Fibroblast of upper back skin (primary cell): ENCODE measurements around the gene ARL1.
"Not testable (repeated sequence)": the region's sequence is repeated elsewhere in the genome, so short reads cannot be mapped to it uniquely, and the experiment has no call there.

Experiments
- DNase-seq: peaks from one replicate; pipeline ENCODE4 v3.0.0-alpha.2; 2013

ARL1 gene

DNA sequence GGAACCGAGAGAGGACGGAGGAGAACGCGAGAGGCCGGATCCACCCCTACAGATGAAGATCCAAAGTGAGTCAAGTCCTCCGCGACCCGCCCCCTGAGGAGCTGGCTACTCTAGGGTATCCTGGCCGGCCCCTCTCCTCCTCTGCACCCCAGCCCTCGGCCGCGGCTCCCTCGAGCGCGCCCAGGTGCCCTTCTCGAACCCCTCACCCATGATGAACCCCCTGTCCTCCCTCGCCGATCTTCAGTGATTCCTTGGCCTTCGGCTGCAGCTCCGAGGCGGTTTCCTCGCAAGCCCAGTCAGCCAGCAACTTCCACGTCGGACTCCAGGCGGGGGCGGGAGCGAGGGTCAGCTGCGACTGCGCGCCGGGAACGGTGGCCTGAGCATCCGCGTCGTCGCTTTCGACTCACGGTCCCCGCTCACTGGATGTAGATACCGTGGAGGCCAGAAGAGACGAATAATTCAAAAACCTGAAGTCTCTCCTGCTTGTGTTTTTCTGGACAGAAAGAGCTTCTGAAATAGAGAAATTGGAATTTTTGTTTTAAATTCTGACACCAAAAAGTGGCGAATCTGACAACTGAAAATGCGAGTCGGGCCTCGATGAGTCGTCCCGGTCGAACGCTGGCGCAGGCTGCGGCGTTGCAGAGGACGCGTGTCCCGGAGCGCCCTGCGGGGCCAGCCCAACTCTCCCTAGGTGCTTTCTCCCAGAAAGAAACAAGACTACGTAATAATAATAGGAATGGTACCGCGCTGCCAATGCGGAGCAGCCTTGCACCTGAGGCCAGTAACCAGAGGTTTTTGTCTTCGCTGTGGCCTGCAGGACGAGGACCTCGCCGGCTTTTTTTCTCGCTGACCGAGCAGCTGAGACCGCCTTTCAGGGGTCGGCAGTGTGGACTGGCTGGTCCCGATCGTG is at the start of gene ARL1:
Gene ARL1 (minus strand): TSS at position 337 of the 910 bp plus-strand sequence. CDS start 127 bp downstream, at position 210.
- DNase-seq, result peak; percentile 85

- DNase-seq, result no peak
Observed at GRCh38 chr12:101455685-101456084, 48.1 kb upstream of the ARL1 start.

DNA sequence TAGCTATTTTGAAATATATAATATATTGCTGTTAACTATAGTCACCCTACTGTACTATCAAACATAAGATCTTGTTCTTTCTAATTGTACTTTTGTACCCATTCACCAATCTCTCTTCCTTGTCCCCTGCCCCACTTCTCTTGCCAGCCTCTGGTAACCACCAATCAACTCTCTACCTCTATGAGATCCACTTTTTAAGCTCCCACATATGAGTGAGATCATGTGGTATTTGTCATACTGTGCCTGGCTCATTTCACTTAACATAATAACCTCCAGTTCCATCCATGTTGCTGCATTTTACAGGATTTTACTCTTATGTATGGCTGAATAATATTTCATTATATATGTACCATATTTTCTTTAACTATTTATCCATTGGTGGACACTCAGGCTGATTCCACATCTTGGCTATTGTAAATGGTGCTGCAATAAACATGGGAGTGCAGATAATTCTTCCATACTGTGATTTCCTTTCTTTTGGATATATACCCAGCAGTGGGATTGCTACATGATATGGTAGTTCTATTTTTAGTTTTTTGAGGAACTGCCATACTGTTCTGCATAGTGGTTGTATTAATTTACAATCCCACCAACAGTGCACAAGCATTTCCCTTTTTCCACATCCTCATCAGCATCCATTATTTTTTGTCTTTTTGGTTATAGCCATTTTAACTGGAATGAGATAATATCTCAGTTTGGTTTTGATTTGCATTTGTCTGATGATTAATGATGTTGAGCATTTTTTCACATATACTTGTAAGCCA is 34.1 kb upstream of the ARL1 start:
- DNase-seq, result no peak

- no peak for DNase-seq
Observed at GRCh38 chr12:101439236-101439635, 31.7 kb upstream of the ARL1 start.

DNA sequence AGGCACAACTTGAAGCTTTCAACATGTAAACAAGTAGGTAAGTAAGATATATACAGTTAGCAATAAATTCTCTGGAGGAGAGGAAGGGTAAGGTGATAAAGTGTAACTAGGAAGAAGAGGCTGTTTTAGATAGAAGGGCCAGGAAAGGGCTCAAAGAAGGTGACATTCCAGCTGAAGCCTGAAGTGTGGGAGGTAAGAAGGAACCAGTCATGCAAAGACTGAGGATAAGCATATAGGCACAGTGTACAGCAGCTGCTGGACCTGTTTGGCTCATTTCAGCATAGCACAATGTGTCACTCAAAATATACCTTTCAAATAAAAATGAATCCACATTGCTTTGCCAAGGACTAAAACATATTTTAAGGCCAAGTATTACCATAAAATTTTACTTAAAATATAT is 28.6 kb upstream of the ARL1 start:
- DNase-seq, result no peak

DNA sequence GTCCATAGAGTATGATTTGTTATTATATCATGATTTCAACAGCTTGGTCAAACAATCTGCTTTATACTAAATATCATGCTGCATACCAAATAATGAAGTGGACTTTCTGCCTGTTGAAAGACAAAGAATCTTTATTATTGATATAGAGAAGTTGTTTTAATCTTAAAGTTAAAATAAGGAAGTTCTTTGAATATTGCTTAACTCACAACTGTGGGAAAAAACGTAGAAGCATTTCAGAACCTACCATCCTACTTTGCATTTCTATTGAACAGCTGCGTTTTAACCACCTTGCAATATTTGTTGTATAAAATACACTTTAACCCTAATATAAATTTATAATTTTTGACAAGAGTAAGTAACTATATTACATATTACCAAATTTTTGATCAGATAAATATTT is 22.9 kb upstream of the ARL1 start:
- DNase-seq, result no peak

DNA sequence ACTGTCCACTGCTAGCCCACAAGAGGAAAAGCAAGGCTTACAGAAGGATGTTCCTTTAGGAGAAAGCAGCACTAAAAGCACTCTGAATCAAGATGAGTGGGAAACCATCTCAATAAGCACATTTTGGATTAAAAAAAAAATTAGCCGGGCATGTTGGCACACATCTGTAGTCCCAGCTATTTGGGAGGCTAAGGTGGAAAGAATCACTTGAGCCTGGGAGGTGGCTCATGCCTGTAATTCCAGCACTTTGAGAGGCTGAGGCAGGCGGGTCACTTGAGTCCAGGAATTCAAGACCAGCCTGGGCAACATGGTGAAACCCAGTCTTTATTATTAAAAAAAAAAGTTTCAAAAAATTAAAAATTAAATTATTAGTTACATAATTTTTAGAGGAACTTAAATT is 17.0 kb upstream of the ARL1 start:
- no peak for DNase-seq

DNA sequence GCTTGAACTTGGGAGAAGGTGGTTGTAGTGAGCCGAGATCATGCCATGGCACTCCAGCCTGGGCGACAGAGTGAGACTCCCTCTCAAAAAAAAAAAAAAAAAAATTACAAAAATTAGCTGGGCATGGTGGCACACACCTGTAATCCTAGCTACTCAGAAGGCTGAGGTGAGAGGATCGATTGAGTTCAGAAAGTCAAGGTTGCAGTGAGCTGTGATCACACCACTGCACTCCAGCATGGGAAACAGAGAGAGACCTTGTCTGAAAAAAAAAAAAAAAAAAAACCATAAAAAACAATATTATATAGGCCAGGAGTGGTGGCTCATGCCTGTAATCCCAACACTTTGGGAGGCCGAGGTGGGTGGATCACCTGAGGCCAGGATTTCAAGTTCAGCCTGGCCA is 14.5 kb upstream of the ARL1 start:
- DNase-seq, result not testable (repeated sequence)

DNA sequence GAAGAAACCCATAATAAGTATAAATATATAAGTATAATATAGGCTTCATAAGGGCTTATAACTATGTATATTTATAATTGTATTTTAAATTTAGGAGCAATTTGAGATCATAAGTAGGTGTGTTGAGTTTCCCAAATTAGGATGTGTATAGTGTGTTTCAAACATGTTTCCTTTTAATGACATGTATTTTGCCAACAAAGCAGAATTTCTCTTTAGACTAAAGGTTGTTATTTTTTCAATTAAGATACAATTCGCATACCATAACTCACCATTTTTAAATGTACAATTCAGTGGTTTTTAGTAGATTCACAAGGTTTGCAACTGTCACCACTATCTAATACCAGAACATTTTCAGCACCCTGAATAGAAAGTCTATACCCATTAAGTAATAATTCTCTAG is 7.7 kb upstream of the ARL1 start:
- DNase-seq, result no peak

DNA sequence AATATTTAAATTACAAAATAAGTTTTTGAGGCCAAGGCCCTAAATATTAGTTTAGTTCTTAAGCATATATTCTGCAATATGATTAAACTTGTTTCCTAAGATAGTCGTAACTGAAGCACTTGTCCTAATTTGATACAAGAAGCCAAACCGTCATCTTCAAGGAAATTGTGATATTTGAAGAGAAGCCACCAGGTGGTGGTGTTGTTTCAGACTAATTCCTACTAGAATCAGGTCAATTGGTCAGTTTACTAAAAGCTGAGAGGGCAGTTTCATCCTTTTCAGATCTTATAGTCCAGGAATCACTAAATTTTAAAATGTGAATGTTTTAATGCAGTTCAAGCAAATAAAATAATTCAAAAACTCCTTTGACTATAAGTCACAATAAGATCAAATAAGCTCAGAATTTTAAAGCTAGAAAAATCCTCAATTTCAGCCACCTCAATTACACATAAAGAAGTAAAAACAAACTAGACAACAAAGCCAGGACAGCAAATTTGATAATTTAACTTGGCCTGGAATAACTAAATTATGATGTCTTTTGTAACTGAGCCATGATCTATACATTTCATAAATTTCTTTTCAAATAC is 7.1 kb upstream of the ARL1 start:
- DNase-seq, result peak; percentile 45

GRCh38 chr12:101410169-101410568 is 2.6 kb upstream of the ARL1 start:
- not testable (repeated sequence) for DNase-seq

GRCh38 chr12:101407049-101407435 is 530 bp downstream of the ARL1 start:
- no peak for DNase-seq

DNA sequence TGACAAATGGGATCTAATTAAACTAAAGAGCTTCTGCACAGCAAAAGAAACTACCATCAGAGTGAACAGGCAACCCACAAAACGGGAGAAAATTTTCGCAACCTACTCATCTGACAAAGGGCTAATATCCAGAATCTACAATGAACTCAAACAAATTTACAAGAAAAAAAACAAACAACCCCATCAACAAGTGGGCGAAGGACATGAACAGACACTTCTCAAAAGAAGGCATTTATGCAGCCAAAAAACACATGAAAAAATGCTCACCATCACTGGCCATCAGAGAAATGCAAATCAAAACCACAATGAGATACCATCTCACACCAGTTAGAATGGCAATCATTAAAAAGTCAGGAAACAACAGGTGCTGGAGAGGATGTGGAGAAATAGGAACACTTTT is 16.4 kb downstream of the ARL1 start:
- not testable (repeated sequence) for DNase-seq

DNA sequence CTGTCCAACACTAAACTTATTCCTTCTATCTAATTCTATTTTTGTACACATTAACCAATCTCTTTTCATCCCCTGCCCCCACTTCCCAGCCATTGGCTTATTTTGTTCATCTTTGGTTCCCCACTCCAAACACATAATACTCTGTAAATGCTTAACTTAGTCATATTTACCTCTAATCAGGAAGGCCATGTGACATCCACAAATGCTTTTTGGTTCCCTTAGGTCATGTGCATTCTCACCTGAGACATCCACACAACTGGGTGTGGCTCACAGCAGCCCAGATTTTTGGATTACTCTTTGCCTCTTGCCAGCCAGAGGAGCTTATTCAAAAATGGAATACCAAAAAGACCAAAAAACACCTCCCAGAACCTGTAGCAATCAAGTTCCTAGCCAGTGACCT is 28.4 kb downstream of the ARL1 start:
- no peak for DNase-seq

- DNase-seq, result no peak
Observed at GRCh38 chr12:101375573-101375972, 32.0 kb downstream of the ARL1 start.

DNA sequence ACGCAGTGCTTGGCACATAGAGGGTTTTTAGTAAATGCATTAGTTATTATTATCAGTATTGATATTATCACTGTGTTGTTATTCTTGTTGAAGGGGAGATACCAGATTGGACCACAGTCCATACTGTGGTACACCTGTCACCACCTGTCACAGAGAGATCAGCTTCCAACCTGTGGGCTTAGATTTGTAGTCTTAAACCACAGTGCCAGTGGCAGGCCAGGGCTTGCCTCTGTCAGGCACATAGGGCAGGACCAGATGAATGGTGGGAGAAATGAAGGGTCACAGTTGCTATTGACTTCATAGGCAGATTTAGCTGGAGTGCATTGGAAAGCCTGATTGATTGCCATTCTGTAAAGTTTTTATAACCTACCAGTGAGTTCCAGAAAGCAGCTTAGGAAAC is 35.1 kb downstream of the ARL1 start:
- no peak for DNase-seq

GRCh38 chr12:101368016-101368415 is 39.6 kb downstream of the ARL1 start:
- no peak for DNase-seq

GRCh38 chr12:101361455-101361854 is 46.1 kb downstream of the ARL1 start:
- no peak for DNase-seq

DNA sequence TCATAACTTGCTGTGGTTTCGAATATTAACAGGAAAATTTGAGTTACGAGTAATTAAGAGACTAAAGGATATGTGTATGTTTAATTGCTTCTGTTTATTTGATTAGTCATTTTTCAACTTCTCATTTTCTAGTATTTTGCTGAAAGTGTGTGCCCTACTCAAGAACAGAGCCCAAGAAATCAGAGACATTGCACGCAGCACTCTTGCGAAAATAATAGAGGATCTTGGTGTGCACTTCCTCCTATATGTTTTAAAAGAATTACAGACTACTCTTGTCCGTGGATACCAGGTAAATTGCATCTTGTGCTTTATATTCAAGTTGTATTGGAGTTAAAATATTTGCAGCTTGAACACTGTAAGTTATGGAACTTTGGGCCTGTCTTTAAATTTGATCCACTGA is 50.8 kb downstream of the ARL1 start:
- no peak for DNase-seq

GRCh38 chr12:101351682-101352081 is 55.9 kb downstream of the ARL1 start:
- no peak for DNase-seq

- no peak for DNase-seq
Observed at GRCh38 chr12:101343893-101344292, 63.7 kb downstream of the ARL1 start.
